Breast epithelium (tissue), 4 donors: ENCODE measurements around the gene TMEM26. TPM values are rescaled to one million over a fixed set of nuclear protein-coding genes. Genes with fewer than 3 reads are reported as not detected.

ENCODE experiments used
- DNase-seq, 2 donors: peaks; one replicate each; pipeline ENCODE4 v3.0.0-alpha.2; 2019; ENCODE audit warnings: low spot score in 2 of 2
- H3K27ac ChIP-seq, 2 donors: fragments of 200-600 bp; sonication (generic) in 1 of 2; one replicate each; pipeline ENCODE4 v1.5.1; 2016 to 2019; ENCODE audit warnings: mild to moderate bottlenecking in 1 of 2
- H3K27me3 ChIP-seq, 2 donors: fragments of 200-600 bp; sonication (generic) in 1 of 2; one replicate each; pipeline versions ENCODE4 v1.5.1 to v1.6.0; 2017 to 2019; ENCODE audit warnings: control low read depth in 1 of 2, mild to moderate bottlenecking in 1 of 2
- H3K36me3 ChIP-seq: fragments of 200-600 bp; one replicate; pipeline ENCODE4 v1.5.1; 2019
- H3K4me1 ChIP-seq, 2 donors: fragments of 200-600 bp; sonication (generic); one replicate each; pipeline ENCODE4 v1.5.1; 2016 to 2019; ENCODE audit warnings: control low read depth in 1 of 2
- H3K4me3 ChIP-seq, 3 donors: fragments of 200-600 bp; sonication (generic); 1 replicate in 2 of 3; 2 replicates in 1 of 3; pipeline ENCODE4 v1.5.1; 2016 to 2019; ENCODE audit warnings: mild to moderate bottlenecking in 3 of 3, moderate library complexity in 2 of 3
- H3K9me3 ChIP-seq, 2 donors: fragments of 200-600 bp; sonication (generic) in 1 of 2; one replicate each; pipeline ENCODE4 v1.5.1; 2016 to 2019; ENCODE audit warnings: control low read depth in 1 of 2
- POLR2A ChIP-seq: fragments of 450-650 bp; IDR thresholded peaks from one replicate; pipeline ENCODE4 v1.6.1; 2016; ENCODE audit warnings: antibody characterized with exemption, mild to moderate bottlenecking, moderate library complexity
- POLR2AphosphoS5 ChIP-seq, 3 donors: sonication (generic); formaldehyde crosslinking; IDR thresholded peaks; one replicate each; pipeline ENCODE4 v1.6.1; 2017; ENCODE audit warnings: antibody characterized with exemption in 3 of 3
- intact Hi-C: fragments of 100-400 bp; cut with DNase I; formaldehyde crosslinking; loops from one replicate; pipeline ENCODE4 v1.15.1; 2023; ENCODE audit warnings: low total_unique reads
- total RNA-seq, 3 donors: library from RNA; depleted of rRNA; stranded (reverse); fragments of >200 nt; gene quantifications; one replicate each; pipeline ENCODE4 v1.1.0, GENCODE V29; 2016
- TF ChIP-seq, protein P1 (sequence below), 3 donors: fragments of 450-650 bp; IDR thresholded peaks; one replicate each; pipeline ENCODE4 v1.5.1; 2016 to 2017; ENCODE audit warnings: antibody characterized with exemption in 3 of 3, mild to moderate bottlenecking in 3 of 3, moderate library complexity in 3 of 3

TMEM26 gene
- total RNA-seq, 3 donors from 2014 or later = 17.4 to 19.0 TPM; not detected in 1

DNA sequence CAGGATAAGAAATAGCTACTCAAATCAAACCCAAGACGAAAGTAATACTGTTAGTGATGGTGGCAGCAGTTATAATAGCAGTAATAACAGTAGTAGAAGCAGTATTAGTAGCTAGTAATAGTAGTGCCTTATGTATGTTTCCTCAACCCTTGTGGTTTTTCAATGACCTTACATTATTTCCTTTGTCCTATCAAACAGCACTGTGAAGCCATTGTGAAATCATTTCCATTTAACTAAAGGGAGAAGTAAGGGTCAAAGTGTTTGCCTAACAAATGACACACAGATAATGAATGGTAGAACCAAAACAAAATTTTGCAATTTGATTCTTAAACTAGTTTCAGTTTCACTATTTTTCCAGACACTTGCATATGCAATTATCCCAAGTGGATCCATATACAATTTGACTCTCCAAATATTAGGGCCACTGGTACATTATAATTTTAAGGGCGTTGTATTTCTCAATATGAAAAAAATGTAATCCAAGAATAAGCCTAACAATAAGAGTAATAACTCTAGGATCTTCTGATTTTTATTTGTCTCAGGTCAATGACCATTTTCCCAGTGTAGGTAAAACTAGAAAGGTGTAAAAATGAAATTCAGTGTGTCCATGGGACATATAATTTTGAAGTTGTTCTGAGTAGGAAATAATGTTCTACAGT lies 33.7 kb upstream of the TMEM26 start:
- Histone ChIP-seq H3K36me3 (no peaks in the 10 kb centered on the region), H3K27me3 (no peaks in the 10 kb centered on the region), H3K9me3 (no peaks in the 10 kb centered on the region), H3K4me3 (no peak overlapping the region), H3K27ac (no peak overlapping the region), H3K4me1 (no peaks in the 10 kb centered on the region)
- no peak for DNase-seq
- TF ChIP-seq POLR2A (no peak), POLR2AphosphoS5 (IDR thresholded peaks at IDR 0.05) (no peak)
- TF ChIP-seq, protein P1, sequence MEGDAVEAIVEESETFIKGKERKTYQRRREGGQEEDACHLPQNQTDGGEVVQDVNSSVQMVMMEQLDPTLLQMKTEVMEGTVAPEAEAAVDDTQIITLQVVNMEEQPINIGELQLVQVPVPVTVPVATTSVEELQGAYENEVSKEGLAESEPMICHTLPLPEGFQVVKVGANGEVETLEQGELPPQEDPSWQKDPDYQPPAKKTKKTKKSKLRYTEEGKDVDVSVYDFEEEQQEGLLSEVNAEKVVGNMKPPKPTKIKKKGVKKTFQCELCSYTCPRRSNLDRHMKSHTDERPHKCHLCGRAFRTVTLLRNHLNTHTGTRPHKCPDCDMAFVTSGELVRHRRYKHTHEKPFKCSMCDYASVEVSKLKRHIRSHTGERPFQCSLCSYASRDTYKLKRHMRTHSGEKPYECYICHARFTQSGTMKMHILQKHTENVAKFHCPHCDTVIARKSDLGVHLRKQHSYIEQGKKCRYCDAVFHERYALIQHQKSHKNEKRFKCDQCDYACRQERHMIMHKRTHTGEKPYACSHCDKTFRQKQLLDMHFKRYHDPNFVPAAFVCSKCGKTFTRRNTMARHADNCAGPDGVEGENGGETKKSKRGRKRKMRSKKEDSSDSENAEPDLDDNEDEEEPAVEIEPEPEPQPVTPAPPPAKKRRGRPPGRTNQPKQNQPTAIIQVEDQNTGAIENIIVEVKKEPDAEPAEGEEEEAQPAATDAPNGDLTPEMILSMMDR (IDR thresholded peaks at IDR 0.05) = no peak
- intact Hi-C loops = no loop called here

DNA sequence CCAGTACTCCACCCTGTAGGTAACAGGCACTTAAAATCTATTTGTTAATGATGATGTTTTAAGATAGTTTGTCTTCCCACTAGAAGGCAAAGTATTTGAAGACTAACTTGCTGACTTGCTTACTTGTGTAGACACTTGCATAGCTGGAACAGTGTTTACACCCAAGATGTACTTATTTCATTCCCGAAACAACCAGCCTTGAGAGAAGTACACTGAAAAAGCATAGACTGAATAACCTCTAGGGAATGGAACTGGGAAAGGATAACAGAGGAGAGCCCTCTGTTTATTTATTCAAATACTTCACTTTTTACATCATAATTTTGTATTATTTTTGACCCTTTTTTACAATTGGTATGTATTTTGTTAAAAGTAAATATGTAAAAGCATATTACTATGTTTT lies 33.1 kb upstream of the TMEM26 start:
- intact Hi-C loops = no loop called here
- H3K4me3 ChIP-seq = no peak overlapping the region
- no peak for DNase-seq
- no peaks in the 10 kb centered on the region for H3K9me3 ChIP-seq
- no peaks in the 10 kb centered on the region for H3K36me3 ChIP-seq
- H3K4me1 ChIP-seq = no peaks in the 10 kb centered on the region
- H3K27ac ChIP-seq = no peak overlapping the region
- H3K27me3 ChIP-seq = no peaks in the 10 kb centered on the region
- TF ChIP-seq POLR2AphosphoS5 (IDR thresholded peaks at IDR 0.05) = no peak
- TF ChIP-seq, protein P1 (IDR thresholded peaks at IDR 0.05) = no peak
- TF ChIP-seq POLR2A = no peak

DNA sequence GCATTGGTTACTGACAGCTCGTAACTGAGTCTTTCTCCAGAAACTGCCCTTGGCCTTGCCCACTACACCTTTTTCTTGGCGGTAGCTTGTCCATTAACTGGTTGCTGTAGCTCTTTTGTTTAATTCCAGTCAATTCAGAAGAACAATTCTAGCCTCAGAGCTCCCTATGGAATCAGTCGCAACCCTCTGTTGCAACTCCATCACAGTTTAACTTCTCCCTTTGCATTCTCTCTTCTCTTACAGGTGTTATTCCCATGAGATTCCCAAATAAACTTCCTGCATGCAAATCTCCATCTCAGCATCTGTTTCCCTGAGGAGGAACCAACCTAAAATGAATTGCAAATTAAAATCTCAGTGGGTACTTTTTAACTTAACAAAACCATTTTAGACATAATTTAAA lies 28.4 kb upstream of the TMEM26 start:
- intact Hi-C loops = no loop called here
- Histone ChIP-seq H3K36me3 (no peaks in the 10 kb centered on the region), H3K4me1 (no peaks in the 10 kb centered on the region), H3K4me3 (no peak overlapping the region), H3K9me3 (no peaks in the 10 kb centered on the region), H3K27me3 (no peaks in the 10 kb centered on the region), H3K27ac (no peak overlapping the region)
- DNase-seq = no peak
- TF ChIP-seq POLR2A (no peak), POLR2AphosphoS5 (IDR thresholded peaks at IDR 0.05) (no peak)
- TF ChIP-seq, protein P1 (IDR thresholded peaks at IDR 0.05) = no peak

DNA sequence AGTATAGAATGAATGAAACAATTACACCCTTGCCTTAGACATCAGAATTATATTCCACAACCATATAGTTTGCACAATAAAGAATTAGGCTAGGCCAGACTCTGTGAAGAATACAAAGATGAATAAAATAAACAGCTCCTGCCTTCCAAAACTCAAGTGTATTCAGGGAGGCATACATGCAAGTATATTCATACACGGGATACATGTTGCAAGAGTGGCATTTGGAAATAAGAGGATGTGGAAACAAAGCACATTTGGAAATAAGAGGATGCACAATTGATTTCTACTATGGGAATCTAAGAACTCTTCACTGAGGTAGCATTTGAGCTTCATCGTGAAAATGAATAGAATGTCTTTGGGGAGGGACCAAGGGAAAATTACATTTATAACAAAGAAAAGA lies 27.0 kb upstream of the TMEM26 start:
- no peak for DNase-seq
- H3K27ac ChIP-seq = no peak overlapping the region
- H3K36me3 ChIP-seq = no peaks in the 10 kb centered on the region
- TF ChIP-seq, protein P1 (IDR thresholded peaks at IDR 0.05) = no peak
- no peak for TF ChIP-seq POLR2A
- no peaks in the 10 kb centered on the region for H3K4me1 ChIP-seq
- no peaks in the 10 kb centered on the region for H3K9me3 ChIP-seq
- intact Hi-C loops = no loop called here
- no peak overlapping the region for H3K4me3 ChIP-seq
- H3K27me3 ChIP-seq = no peaks in the 10 kb centered on the region

DNA sequence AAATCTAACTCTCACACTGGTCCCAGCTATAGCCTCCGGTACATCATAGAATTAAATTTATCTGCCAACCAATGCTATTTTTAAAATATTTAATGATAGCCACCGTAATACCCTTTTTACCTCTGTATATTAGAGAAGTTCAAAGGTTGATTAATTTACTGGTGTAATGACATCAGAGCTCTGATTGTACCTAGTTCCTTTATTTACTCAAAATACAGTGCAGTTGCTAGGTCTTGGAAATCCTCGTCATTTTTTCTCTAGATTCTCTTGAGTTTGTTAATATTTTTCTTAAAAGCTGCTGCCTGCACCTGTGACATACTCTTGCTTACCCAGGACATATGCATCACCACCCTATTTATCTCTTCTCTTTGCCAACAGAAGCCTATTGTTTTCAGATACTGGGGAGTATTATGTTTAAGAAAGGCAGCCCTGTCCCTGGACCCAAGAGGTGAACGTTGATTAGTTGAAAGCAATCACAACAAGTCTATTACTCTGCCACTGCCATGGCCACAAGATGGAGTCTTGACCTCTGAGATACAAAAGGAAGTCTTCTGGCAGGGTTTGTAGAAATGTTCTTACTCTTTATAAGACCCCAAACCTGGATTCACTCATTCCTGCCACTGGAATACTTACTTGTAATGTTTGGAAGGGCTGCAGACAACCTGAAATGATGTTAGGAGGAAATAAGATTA lies 25.6 kb upstream of the TMEM26 start:
- DNase-seq = no peak
- no peaks in the 10 kb centered on the region for H3K4me1 ChIP-seq
- H3K9me3 ChIP-seq = no peaks in the 10 kb centered on the region
- TF ChIP-seq POLR2AphosphoS5 (IDR thresholded peaks at IDR 0.05) (no peak), POLR2A (no peak)
- TF ChIP-seq, protein P1 (IDR thresholded peaks at IDR 0.05) = no peak
- H3K36me3 ChIP-seq = no peaks in the 10 kb centered on the region
- intact Hi-C loops = no loop called here
- no peak overlapping the region for H3K4me3 ChIP-seq
- H3K27me3 ChIP-seq = no peaks in the 10 kb centered on the region
- no peak overlapping the region for H3K27ac ChIP-seq
